Ishikawa (cell line): ENCODE results near the gene CMSS1.

ENCODE experiments used
- CEBPB ChIP-seq: IDR thresholded peaks from 2 replicates; pipeline ENCODE4 v1.6.1; 2012
- CREB1 ChIP-seq: IDR thresholded peaks from 2 replicates; pipeline ENCODE4 v1.6.1; 2012; ENCODE audit warnings: low read depth
- EGR1 ChIP-seq: IDR thresholded peaks from 2 replicates; pipeline ENCODE4 v1.6.1; 2012
- EP300 ChIP-seq: IDR thresholded peaks from 2 replicates; pipeline ENCODE4 v1.6.1; 2012; ENCODE audit warnings: borderline replicate concordance
- FOXM1 ChIP-seq: IDR thresholded peaks from 2 replicates; pipeline ENCODE4 v1.6.1; 2012; ENCODE audit warnings: low read depth, borderline replicate concordance
- NFIC ChIP-seq: IDR thresholded peaks from 2 replicates; pipeline ENCODE4 v1.6.1; 2012
- RAD21 ChIP-seq: IDR thresholded peaks from 2 replicates; pipeline ENCODE4 v1.6.1; 2012; ENCODE audit warnings: low read depth
- TAF1 ChIP-seq: IDR thresholded peaks from 2 replicates; pipeline ENCODE4 v1.6.1; 2012; ENCODE audit warnings: low read depth, mild to moderate bottlenecking
- TCF12 ChIP-seq: IDR thresholded peaks from 2 replicates; pipeline ENCODE4 v1.6.1; 2012; ENCODE audit warnings: low read depth
- TEAD4 ChIP-seq: IDR thresholded peaks from 2 replicates; pipeline ENCODE4 v1.6.1; 2012
- YY1 ChIP-seq: IDR thresholded peaks from 2 replicates; pipeline ENCODE4 v1.6.1; 2012; ENCODE audit warnings: low read depth
- ZBTB7A ChIP-seq: IDR thresholded peaks from 2 replicates; pipeline ENCODE4 v1.6.1; 2012; ENCODE audit warnings: low read depth
- TF ChIP-seq, protein P1 (sequence below): IDR thresholded peaks from 2 replicates; pipeline ENCODE4 v1.6.1; 2012
- TF ChIP-seq, protein P2 (sequence below): IDR thresholded peaks from 2 replicates; pipeline ENCODE4 v1.6.1; 2012; ENCODE audit warnings: low read depth, mild to moderate bottlenecking
- TF ChIP-seq, protein P3 (sequence below): IDR thresholded peaks from 2 replicates; pipeline ENCODE4 v1.6.1; 2012

CMSS1 gene

DNA sequence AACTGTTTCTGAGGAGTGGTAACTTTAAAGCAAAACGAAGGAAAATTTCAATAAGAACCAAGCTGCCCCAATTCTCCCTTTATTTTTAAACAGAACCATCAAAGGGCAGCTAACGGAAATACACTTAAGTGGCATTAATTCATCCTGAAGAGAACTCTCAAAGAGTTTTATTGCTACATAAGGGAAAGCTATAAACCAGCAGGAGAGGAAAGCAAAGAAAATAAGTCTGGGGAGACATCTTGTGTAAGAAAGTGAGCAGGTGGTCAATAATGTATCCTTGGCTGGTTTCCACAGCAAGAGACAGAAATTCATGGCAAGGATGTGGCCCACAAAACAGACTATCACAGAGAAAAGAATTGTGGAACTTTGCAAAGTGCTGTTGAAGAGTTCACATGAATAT lies 40.0 kb upstream of the CMSS1 start:
- TF ChIP-seq EP300 (no peak), CREB1 (no peak), YY1 (no peak), TCF12 (no peak), CEBPB (no peak), TEAD4 (no peak), RAD21 (no peak), NFIC (no peak), EGR1 (no peak), TAF1 (no peak), FOXM1 (no peak), ZBTB7A (no peak)
- TF ChIP-seq, protein P1, sequence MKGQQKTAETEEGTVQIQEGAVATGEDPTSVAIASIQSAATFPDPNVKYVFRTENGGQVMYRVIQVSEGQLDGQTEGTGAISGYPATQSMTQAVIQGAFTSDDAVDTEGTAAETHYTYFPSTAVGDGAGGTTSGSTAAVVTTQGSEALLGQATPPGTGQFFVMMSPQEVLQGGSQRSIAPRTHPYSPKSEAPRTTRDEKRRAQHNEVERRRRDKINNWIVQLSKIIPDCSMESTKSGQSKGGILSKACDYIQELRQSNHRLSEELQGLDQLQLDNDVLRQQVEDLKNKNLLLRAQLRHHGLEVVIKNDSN, result no peak
- TF ChIP-seq, protein P2, sequence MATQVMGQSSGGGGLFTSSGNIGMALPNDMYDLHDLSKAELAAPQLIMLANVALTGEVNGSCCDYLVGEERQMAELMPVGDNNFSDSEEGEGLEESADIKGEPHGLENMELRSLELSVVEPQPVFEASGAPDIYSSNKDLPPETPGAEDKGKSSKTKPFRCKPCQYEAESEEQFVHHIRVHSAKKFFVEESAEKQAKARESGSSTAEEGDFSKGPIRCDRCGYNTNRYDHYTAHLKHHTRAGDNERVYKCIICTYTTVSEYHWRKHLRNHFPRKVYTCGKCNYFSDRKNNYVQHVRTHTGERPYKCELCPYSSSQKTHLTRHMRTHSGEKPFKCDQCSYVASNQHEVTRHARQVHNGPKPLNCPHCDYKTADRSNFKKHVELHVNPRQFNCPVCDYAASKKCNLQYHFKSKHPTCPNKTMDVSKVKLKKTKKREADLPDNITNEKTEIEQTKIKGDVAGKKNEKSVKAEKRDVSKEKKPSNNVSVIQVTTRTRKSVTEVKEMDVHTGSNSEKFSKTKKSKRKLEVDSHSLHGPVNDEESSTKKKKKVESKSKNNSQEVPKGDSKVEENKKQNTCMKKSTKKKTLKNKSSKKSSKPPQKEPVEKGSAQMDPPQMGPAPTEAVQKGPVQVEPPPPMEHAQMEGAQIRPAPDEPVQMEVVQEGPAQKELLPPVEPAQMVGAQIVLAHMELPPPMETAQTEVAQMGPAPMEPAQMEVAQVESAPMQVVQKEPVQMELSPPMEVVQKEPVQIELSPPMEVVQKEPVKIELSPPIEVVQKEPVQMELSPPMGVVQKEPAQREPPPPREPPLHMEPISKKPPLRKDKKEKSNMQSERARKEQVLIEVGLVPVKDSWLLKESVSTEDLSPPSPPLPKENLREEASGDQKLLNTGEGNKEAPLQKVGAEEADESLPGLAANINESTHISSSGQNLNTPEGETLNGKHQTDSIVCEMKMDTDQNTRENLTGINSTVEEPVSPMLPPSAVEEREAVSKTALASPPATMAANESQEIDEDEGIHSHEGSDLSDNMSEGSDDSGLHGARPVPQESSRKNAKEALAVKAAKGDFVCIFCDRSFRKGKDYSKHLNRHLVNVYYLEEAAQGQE, result no peak
- TF ChIP-seq, protein P3, sequence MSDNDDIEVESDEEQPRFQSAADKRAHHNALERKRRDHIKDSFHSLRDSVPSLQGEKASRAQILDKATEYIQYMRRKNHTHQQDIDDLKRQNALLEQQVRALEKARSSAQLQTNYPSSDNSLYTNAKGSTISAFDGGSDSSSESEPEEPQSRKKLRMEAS, result no peak

DNA sequence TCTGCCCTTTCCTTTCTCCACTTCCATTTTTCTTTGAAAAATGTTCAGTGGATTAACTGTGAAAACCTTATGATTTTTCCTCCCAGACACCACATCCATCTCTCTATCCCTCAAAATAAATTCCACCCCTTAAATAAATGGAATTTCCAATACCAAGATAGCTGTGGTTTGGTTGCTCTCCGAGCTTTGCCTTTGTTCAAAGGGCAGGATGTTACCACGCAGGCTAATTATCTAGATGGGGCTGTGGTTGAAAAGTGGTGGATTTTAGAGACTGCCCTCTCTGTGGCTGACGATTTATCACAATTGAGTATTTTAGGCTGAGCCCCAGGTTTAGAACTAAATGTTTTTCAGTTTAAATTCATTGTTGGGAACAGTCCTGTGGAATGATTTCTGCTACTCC lies 36.9 kb upstream of the CMSS1 start:
- TF ChIP-seq TAF1, result no peak
- TF ChIP-seq NFIC, result no peak
- no peak for TF ChIP-seq CEBPB
- no peak for TF ChIP-seq TEAD4
- TF ChIP-seq FOXM1, result no peak
- TF ChIP-seq TCF12, result no peak
- TF ChIP-seq, protein P2, result no peak
- no peak for TF ChIP-seq RAD21
- TF ChIP-seq, protein P3, result no peak
- no peak for TF ChIP-seq EGR1
- TF ChIP-seq, protein P1, result no peak
- TF ChIP-seq EP300, result no peak
- no peak for TF ChIP-seq YY1
- no peak for TF ChIP-seq CREB1
- TF ChIP-seq ZBTB7A, result no peak

DNA sequence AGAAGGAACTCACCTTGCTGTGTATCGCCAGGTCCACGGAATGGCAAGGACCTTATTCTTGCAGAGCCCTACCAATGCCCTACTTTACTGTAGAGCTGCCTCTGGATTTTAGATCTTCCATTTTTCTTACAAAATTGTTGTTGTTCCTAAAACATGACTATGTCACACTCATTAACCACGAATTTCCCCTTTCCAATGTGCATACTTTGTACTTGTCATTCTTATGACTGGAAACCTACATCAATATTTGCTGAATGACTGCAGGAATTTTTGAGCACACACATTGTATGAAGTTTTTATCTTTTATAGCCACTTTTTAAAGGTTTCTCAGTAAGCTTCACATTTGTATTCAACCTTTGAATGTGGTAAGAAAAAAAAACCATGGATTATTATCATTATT lies 35.9 kb upstream of the CMSS1 start:
- TF ChIP-seq, protein P2, result no peak

DNA sequence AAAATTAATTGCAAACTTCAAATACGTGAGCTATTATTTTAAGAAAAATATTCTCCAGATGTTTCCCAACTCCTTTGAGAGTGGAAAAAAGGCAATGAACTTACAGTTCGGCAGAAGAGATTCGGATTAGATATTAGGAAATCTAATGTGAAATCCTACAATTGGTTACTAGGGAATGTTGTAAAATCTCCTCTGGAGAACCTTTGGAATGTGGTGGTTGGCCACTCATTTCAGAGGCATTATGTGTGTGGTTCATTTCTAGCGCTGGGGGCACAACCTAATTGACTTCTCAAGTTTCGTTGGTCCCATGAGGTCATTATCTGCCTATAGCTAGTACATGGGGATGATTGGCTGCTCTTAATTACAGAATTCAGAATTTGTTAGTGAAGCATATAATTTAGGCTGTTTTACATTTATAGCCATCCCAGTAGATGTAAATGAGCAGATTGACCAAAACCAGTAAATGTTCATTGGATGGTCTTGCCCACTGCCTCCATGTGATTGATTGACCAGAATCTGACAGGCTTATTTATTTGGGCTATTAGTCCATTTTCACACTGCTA lies 34.6 kb upstream of the CMSS1 start:
- TF ChIP-seq NFIC, result no peak
- no peak for TF ChIP-seq ZBTB7A
- no peak for TF ChIP-seq EGR1
- no peak for TF ChIP-seq TEAD4
- no peak for TF ChIP-seq YY1
- TF ChIP-seq, protein P1, result no peak
- TF ChIP-seq FOXM1, result no peak
- TF ChIP-seq TAF1, result no peak
- TF ChIP-seq, protein P2, result no peak
- no peak for TF ChIP-seq TCF12
- no peak for TF ChIP-seq CEBPB
- no peak for TF ChIP-seq CREB1
- TF ChIP-seq, protein P3, result no peak
- TF ChIP-seq RAD21, result no peak
- TF ChIP-seq EP300, result no peak
